ENCODE results near the gene DOCK2.
"Not testable (repeated sequence)": the region's sequence is repeated elsewhere in the genome, so short reads cannot be mapped to it uniquely, and the experiment has no call there.

Gene DOCK2

GRCh38 chr5:169719360-169720314, 82.6 kb downstream of the DOCK2 start:
- no peak for DNase-seq (ENCODE audit: low read depth in 3 of 3)

- DNase-seq (ENCODE audit: low read depth in 3 of 3), result no peak
These were observed 84.7 kb downstream of the DOCK2 start for GRCh38 chr5:169721771-169722170.

GRCh38 chr5:169723103-169723831, 86.2 kb downstream of the DOCK2 start:
- no peak for DNase-seq (ENCODE audit: low read depth in 3 of 3)

- DNase-seq (ENCODE audit: low read depth in 3 of 3), result no peak
These were observed 87.4 kb downstream of the DOCK2 start for GRCh38 chr5:169724303-169725087.

GRCh38 chr5:169725665-169726064, 88.6 kb downstream of the DOCK2 start:
- DNase-seq (ENCODE audit: low read depth in 3 of 3), result not testable (repeated sequence)

- no peak for DNase-seq (ENCODE audit: low read depth in 3 of 3)
These were observed 91.3 kb downstream of the DOCK2 start for GRCh38 chr5:169728418-169728817.

GRCh38 chr5:169731221-169731620, 94.1 kb downstream of the DOCK2 start:
- DNase-seq (ENCODE audit: low read depth in 3 of 3), result no peak

GRCh38 chr5:169732841-169733240, 95.8 kb downstream of the DOCK2 start:
- DNase-seq (ENCODE audit: low read depth in 3 of 3), result no peak

GRCh38 chr5:169735913-169736312, 98.8 kb downstream of the DOCK2 start:
- DNase-seq (ENCODE audit: low read depth in 3 of 3), result no peak

GRCh38 chr5:169736653-169737052, 99.6 kb downstream of the DOCK2 start:
- DNase-seq (ENCODE audit: low read depth in 3 of 3), result no peak

- no peak for DNase-seq (ENCODE audit: low read depth in 3 of 3)
These were observed 103.4 kb downstream of the DOCK2 start for GRCh38 chr5:169740435-169740834.

- DNase-seq (ENCODE audit: low read depth in 3 of 3), result no peak
These were observed 105.8 kb downstream of the DOCK2 start for GRCh38 chr5:169742771-169743296.

- DNase-seq (ENCODE audit: low read depth in 3 of 3), result no peak
These were observed 107.3 kb downstream of the DOCK2 start for GRCh38 chr5:169744336-169744735.

- no peak for DNase-seq (ENCODE audit: low read depth in 3 of 3)
These were observed 108.5 kb downstream of the DOCK2 start for GRCh38 chr5:169745441-169746146.

GRCh38 chr5:169746147-169746694, 109.1 kb downstream of the DOCK2 start:
- DNase-seq (ENCODE audit: low read depth in 3 of 3), result no peak

GRCh38 chr5:169748174-169748573, 111.1 kb downstream of the DOCK2 start:
- DNase-seq (ENCODE audit: low read depth in 3 of 3), result no peak

GRCh38 chr5:169749295-169749694, 112.2 kb downstream of the DOCK2 start:
- no peak for DNase-seq (ENCODE audit: low read depth in 3 of 3)

- no peak for DNase-seq (ENCODE audit: low read depth in 3 of 3)
These were observed 114.4 kb downstream of the DOCK2 start for GRCh38 chr5:169751490-169751889.

- not testable (repeated sequence) for DNase-seq (ENCODE audit: low read depth in 3 of 3)
These were observed 115.5 kb downstream of the DOCK2 start for GRCh38 chr5:169752566-169752965.

GRCh38 chr5:169753795-169754194, 116.7 kb downstream of the DOCK2 start:
- DNase-seq (ENCODE audit: low read depth in 3 of 3), result no peak

- DNase-seq (ENCODE audit: low read depth in 3 of 3), result no peak
These were observed 117.7 kb downstream of the DOCK2 start for GRCh38 chr5:169754737-169755136.

All from stimulated activated CD4-positive, alpha-beta T cell treated with anti-CD3 and anti-CD28 coated beads, TNF-alpha, amount 100 ng/mL, for 4 hours (primary cell).